NT2/D1 (cell line): ENCODE measurements around the gene WDSUB1.

Source experiments
- SUZ12 ChIP-seq: IDR thresholded peaks from 2 replicates; pipeline ENCODE4 v1.6.1; 2011; ENCODE audit not compliant: insufficient read length, insufficient read depth; ENCODE audit errors: extremely low read depth
- YY1 ChIP-seq: IDR thresholded peaks from 2 replicates; pipeline ENCODE4 v1.6.1; 2011; ENCODE audit not compliant: insufficient read length, insufficient read depth
- ZNF274 ChIP-seq: IDR thresholded peaks from 2 replicates; pipeline ENCODE4 v1.6.1; 2011; ENCODE audit warnings: mild to moderate bottlenecking, low read depth, low read length

DNA sequence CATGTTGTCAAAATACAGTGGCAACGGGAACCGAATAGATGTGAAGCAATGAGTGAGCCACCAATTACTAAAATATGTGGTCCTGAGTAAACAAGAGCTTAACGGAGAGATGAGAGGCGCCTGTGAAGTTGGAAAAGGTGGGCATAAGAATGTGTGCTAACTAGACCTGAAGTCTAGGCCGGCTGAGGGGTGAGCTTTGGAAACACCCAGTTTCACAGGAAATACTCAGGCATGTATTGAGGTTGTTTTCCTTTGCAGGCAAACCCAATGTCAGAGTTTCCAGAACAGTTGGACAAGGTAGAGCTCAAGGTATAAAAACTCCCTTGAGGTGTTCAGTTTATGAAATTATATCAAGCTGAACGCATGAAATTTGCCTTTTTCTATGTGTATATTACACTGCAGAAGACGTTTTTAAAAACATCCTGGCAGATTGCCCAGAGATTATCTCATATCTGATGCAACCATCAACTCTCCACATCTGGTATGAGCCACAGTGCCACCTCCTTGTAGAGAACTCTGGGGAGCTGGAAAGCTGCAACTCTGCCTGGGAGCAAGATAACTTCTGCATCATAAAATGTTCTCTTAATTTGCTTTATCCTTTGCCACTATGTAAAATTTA, 3.9 kb upstream of the WDSUB1 start:
- no peak for TF ChIP-seq SUZ12
- TF ChIP-seq ZNF274 = no peak
- no peak for TF ChIP-seq YY1
